ENCODE measurements around the gene ATG101. TPM values are rescaled to one million over a fixed set of nuclear protein-coding genes. Genes with fewer than 3 reads are reported as not detected.

ATG101 gene
- total RNA-seq, 1 donor from 2014 or later: 45.9 TPM

- intact Hi-C loops (cut with micrococcal nuclease): no loop called here
- H3K4me3 Mint-ChIP-seq (ENCODE audit: low read depth): no peak overlapping the region
- H3K36me3 Mint-ChIP-seq (ENCODE audit: low read depth): peaks cover 24% of the 10 kb centered on the region
- no peaks in the 10 kb centered on the region for H3K27me3 Mint-ChIP-seq (ENCODE audit: low read depth)
- peak overlapping the region; percentile 28 for H3K27ac Mint-ChIP-seq
- H3K4me1 Mint-ChIP-seq (ENCODE audit: low read depth): peaks cover 34% of the 10 kb centered on the region
- no peaks in the 10 kb centered on the region for H3K9me3 Mint-ChIP-seq
- DNase-seq (ENCODE audit: low spot score): no peak
Measured at GRCh38 chr12:52045794-52046199, 24.0 kb upstream of the ATG101 start.

GRCh38 chr12:52046859-52047258, 22.9 kb upstream of the ATG101 start:
- no peaks in the 10 kb centered on the region for H3K27me3 Mint-ChIP-seq (ENCODE audit: low read depth)
- intact Hi-C loops (cut with micrococcal nuclease): no loop called here
- H3K4me3 Mint-ChIP-seq (ENCODE audit: low read depth): no peak overlapping the region
- H3K27ac Mint-ChIP-seq: no peak overlapping the region
- DNase-seq (ENCODE audit: low spot score): no peak
- peaks cover 28% of the 10 kb centered on the region for H3K4me1 Mint-ChIP-seq (ENCODE audit: low read depth)
- no peaks in the 10 kb centered on the region for H3K9me3 Mint-ChIP-seq
- H3K36me3 Mint-ChIP-seq (ENCODE audit: low read depth): peaks cover 29% of the 10 kb centered on the region

GRCh38 chr12:52049286-52049685, 20.5 kb upstream of the ATG101 start:
- Mint-ChIP-seq H3K4me1 (ENCODE audit: low read depth) (peaks cover 27% of the 10 kb centered on the region), H3K27me3 (ENCODE audit: low read depth) (no peaks in the 10 kb centered on the region), H3K36me3 (ENCODE audit: low read depth) (peaks cover 42% of the 10 kb centered on the region), H3K9me3 (no peaks in the 10 kb centered on the region), H3K27ac (peak overlapping the region; percentile 90), H3K4me3 (ENCODE audit: low read depth) (peak overlapping the region; percentile 98)
- no peak for DNase-seq (ENCODE audit: low spot score)
- intact Hi-C loops (cut with micrococcal nuclease): no loop called here

- Mint-ChIP-seq H3K36me3 (ENCODE audit: low read depth) (peaks cover 42% of the 10 kb centered on the region), H3K27me3 (ENCODE audit: low read depth) (no peaks in the 10 kb centered on the region), H3K27ac (peak overlapping the region; percentile 90), H3K4me1 (ENCODE audit: low read depth) (peaks cover 27% of the 10 kb centered on the region), H3K9me3 (no peaks in the 10 kb centered on the region), H3K4me3 (ENCODE audit: low read depth) (peak overlapping the region; percentile 98)
- intact Hi-C loops (cut with micrococcal nuclease): no loop called here
- DNase-seq (ENCODE audit: low spot score): no peak
Measured at GRCh38 chr12:52049688-52050087, 20.1 kb upstream of the ATG101 start.

GRCh38 chr12:52050116-52050757, 19.5 kb upstream of the ATG101 start:
- no peaks in the 10 kb centered on the region for H3K27me3 Mint-ChIP-seq (ENCODE audit: low read depth)
- peak overlapping the region; percentile 90 for H3K27ac Mint-ChIP-seq
- H3K9me3 Mint-ChIP-seq: no peaks in the 10 kb centered on the region
- peak overlapping the region; percentile 98 for H3K4me3 Mint-ChIP-seq (ENCODE audit: low read depth)
- no peak for DNase-seq (ENCODE audit: low spot score)
- peaks cover 46% of the 10 kb centered on the region for H3K36me3 Mint-ChIP-seq (ENCODE audit: low read depth)
- peaks cover 27% of the 10 kb centered on the region for H3K4me1 Mint-ChIP-seq (ENCODE audit: low read depth)
- intact Hi-C loops (cut with micrococcal nuclease): no loop called here

- peak within 1 kb of the TSS; percentile 98 for H3K4me3 Mint-ChIP-seq (ENCODE audit: low read depth)
- H3K4me1 Mint-ChIP-seq (ENCODE audit: low read depth): peaks cover 25% of the 10 kb centered on the region
- peak; percentile 94 for DNase-seq (ENCODE audit: low spot score)
- no peaks in the 10 kb centered on the region for H3K9me3 Mint-ChIP-seq
- H3K27ac Mint-ChIP-seq: peak within 1 kb of the TSS; percentile 92
- peaks cover 53% of the 10 kb centered on the region for H3K36me3 Mint-ChIP-seq (ENCODE audit: low read depth)
- no peaks in the 10 kb centered on the region for H3K27me3 Mint-ChIP-seq (ENCODE audit: low read depth)
- intact Hi-C loops (cut with micrococcal nuclease): loop anchor here (1.0 kb wide), 4 partner anchors 14 to 26 kb away; partner anchors contain the start of gene ATG101
Measured at GRCh38 chr12:52050758-52051541, 18.8 kb upstream of the ATG101 start, which contains the start of gene NR4A1. Gene NR4A1 (plus strand): TSS chr12:52051442. CDS start chr12:52054329, 2,887 bp downstream.

GRCh38 chr12:52052468-52053186, 17.2 kb upstream of the ATG101 start:
- intact Hi-C loops (cut with micrococcal nuclease): no loop called here
- no peak for DNase-seq (ENCODE audit: low spot score)
- Mint-ChIP-seq H3K4me1 (ENCODE audit: low read depth) (peaks cover 23% of the 10 kb centered on the region), H3K4me3 (ENCODE audit: low read depth) (peak overlapping the region; percentile 98), H3K27me3 (ENCODE audit: low read depth) (no peaks in the 10 kb centered on the region), H3K36me3 (ENCODE audit: low read depth) (peaks cover 68% of the 10 kb centered on the region), H3K9me3 (no peaks in the 10 kb centered on the region), H3K27ac (peak overlapping the region; percentile 92)

- H3K27me3 Mint-ChIP-seq (ENCODE audit: low read depth): no peaks in the 10 kb centered on the region
- no peak for DNase-seq (ENCODE audit: low spot score)
- peaks cover 23% of the 10 kb centered on the region for H3K4me1 Mint-ChIP-seq (ENCODE audit: low read depth)
- peaks cover 78% of the 10 kb centered on the region for H3K36me3 Mint-ChIP-seq (ENCODE audit: low read depth)
- no peak overlapping the region for H3K27ac Mint-ChIP-seq
- intact Hi-C loops (cut with micrococcal nuclease): no loop called here
- H3K4me3 Mint-ChIP-seq (ENCODE audit: low read depth): peak overlapping the region; percentile 98
- no peaks in the 10 kb centered on the region for H3K9me3 Mint-ChIP-seq
Measured at GRCh38 chr12:52053536-52054209, 16.1 kb upstream of the ATG101 start.

- no peaks in the 10 kb centered on the region for H3K27me3 Mint-ChIP-seq (ENCODE audit: low read depth)
- H3K9me3 Mint-ChIP-seq: no peaks in the 10 kb centered on the region
- intact Hi-C loops (cut with micrococcal nuclease): no loop called here
Measured at GRCh38 chr12:52054231-52054832, 15.4 kb upstream of the ATG101 start.

GRCh38 chr12:52054833-52055730, 14.7 kb upstream of the ATG101 start:
- H3K4me3 Mint-ChIP-seq (ENCODE audit: low read depth): peak overlapping the region; percentile 13
- no peaks in the 10 kb centered on the region for H3K27me3 Mint-ChIP-seq (ENCODE audit: low read depth)
- intact Hi-C loops (cut with micrococcal nuclease): no loop called here
- peaks cover 13% of the 10 kb centered on the region for H3K4me1 Mint-ChIP-seq (ENCODE audit: low read depth)
- peaks cover 83% of the 10 kb centered on the region for H3K36me3 Mint-ChIP-seq (ENCODE audit: low read depth)
- no peaks in the 10 kb centered on the region for H3K9me3 Mint-ChIP-seq
- DNase-seq (ENCODE audit: low spot score): no peak
- no peak overlapping the region for H3K27ac Mint-ChIP-seq

More at GRCh38 chr12:52054231-52054832, 15.4 kb upstream of the ATG101 start:
- Mint-ChIP-seq H3K36me3 (ENCODE audit: low read depth) (peaks cover 80% of the 10 kb centered on the region), H3K27ac (no peak overlapping the region), H3K4me3 (ENCODE audit: low read depth) (peak overlapping the region; percentile 57), H3K4me1 (ENCODE audit: low read depth) (peaks cover 20% of the 10 kb centered on the region)
- no peak for DNase-seq (ENCODE audit: low spot score)
